OCI-LY1 (cell line): ENCODE measurements around the gene SYNGR4.

Experiments
- H2AFZ ChIP-seq: fragments of 200-600 bp; sonication (generic), shearing (Covaris generic); 2 replicates; pipeline ENCODE4 v1.6.0; 2014; ENCODE audit warnings: antibody characterized with exemption, mild to moderate bottlenecking, low read length
- H3F3A ChIP-seq: fragments of 200-600 bp; sonication (generic), shearing (Covaris generic); 2 replicates; pipeline ENCODE4 v1.6.0; 2014; ENCODE audit warnings: mild to moderate bottlenecking, antibody characterized with exemption, low read length, moderate library complexity; ENCODE audit not compliant: insufficient read depth
- H3K27ac ChIP-seq: fragments of 200-600 bp; sonication (generic); 2 replicates; pipeline ENCODE4 v1.5.1; 2014; ENCODE audit warnings: low read length, mixed run types, mild to moderate bottlenecking, low read depth; ENCODE audit not compliant: poor library complexity, severe bottlenecking
- H3K27me3 ChIP-seq: fragments of 200-600 bp; sonication (generic); 2 replicates; pipeline ENCODE4 v1.6.0; 2014; ENCODE audit warnings: antibody characterized with exemption, mild to moderate bottlenecking, low read length, moderate library complexity; ENCODE audit not compliant: insufficient read depth
- H3K36me3 ChIP-seq: fragments of 200-600 bp; sonication (generic); 2 replicates; pipeline ENCODE4 v1.6.1; 2014; ENCODE audit warnings: mild to moderate bottlenecking, antibody characterized with exemption, low read length, moderate library complexity, mixed read lengths; ENCODE audit not compliant: insufficient read depth
- H3K4me1 ChIP-seq: fragments of 200-600 bp; sonication (generic); 2 replicates; pipeline ENCODE4 v1.5.1; 2014; ENCODE audit warnings: mild to moderate bottlenecking, low read length, moderate library complexity; ENCODE audit not compliant: insufficient read depth, severe bottlenecking
- H3K4me2 ChIP-seq: fragments of 200-600 bp; sonication (generic), shearing (Covaris generic); 2 replicates; pipeline ENCODE4 v1.6.1; 2014; ENCODE audit warnings: low read length
- H3K4me3 ChIP-seq: fragments of 200-600 bp; sonication (generic); 2 replicates; pipeline ENCODE4 v1.5.1; 2014; ENCODE audit warnings: low read length, low read depth, mild to moderate bottlenecking, mixed read lengths; ENCODE audit not compliant: poor library complexity, severe bottlenecking
- H3K79me2 ChIP-seq: fragments of 200-600 bp; shearing (Covaris generic); 2 replicates; pipeline ENCODE4 v1.6.1; 2016; ENCODE audit warnings: mixed run types, low read length, mixed read lengths; ENCODE audit not compliant: insufficient read depth
- H3K9ac ChIP-seq: fragments of 200-600 bp; sonication (generic), shearing (Covaris generic); 2 replicates; pipeline ENCODE4 v1.6.1; 2014; ENCODE audit warnings: mild to moderate bottlenecking, low read length, mixed read lengths
- H3K9me2 ChIP-seq: fragments of 200-600 bp; sonication (generic), shearing (Covaris generic); 2 replicates; pipeline ENCODE4 v1.6.1; 2014; ENCODE audit warnings: low read depth, mild to moderate bottlenecking, low read length, mixed read lengths
- H3K9me3 ChIP-seq: fragments of 200-600 bp; shearing (Covaris generic); 2 replicates; pipeline ENCODE4 v1.6.1; 2014; ENCODE audit warnings: low read length, mixed read lengths
- H4K20me1 ChIP-seq: fragments of 200-600 bp; sonication (generic), shearing (Covaris generic); 2 replicates; pipeline ENCODE4 v1.6.0; 2016; ENCODE audit warnings: mild to moderate bottlenecking, low read length; ENCODE audit not compliant: insufficient read depth
- EZH2 ChIP-seq: fragments of 200-600 bp; sonication (generic), shearing (Covaris generic); IDR thresholded peaks from 2 replicates; pipeline ENCODE4 v1.8.0; 2017; ENCODE audit warnings: borderline replicate concordance, mixed run types, mild to moderate bottlenecking, antibody characterized with exemption, low read length, moderate library complexity, mixed read lengths
- TF ChIP-seq, protein P1 (sequence below): fragments of 200-600 bp; sonication (generic), shearing (Covaris generic); IDR thresholded peaks from 2 replicates; pipeline ENCODE4 v1.5.1; 2017; ENCODE audit warnings: mild to moderate bottlenecking, antibody characterized with exemption, low read length, moderate library complexity, mixed read lengths

Gene SYNGR4

DNA sequence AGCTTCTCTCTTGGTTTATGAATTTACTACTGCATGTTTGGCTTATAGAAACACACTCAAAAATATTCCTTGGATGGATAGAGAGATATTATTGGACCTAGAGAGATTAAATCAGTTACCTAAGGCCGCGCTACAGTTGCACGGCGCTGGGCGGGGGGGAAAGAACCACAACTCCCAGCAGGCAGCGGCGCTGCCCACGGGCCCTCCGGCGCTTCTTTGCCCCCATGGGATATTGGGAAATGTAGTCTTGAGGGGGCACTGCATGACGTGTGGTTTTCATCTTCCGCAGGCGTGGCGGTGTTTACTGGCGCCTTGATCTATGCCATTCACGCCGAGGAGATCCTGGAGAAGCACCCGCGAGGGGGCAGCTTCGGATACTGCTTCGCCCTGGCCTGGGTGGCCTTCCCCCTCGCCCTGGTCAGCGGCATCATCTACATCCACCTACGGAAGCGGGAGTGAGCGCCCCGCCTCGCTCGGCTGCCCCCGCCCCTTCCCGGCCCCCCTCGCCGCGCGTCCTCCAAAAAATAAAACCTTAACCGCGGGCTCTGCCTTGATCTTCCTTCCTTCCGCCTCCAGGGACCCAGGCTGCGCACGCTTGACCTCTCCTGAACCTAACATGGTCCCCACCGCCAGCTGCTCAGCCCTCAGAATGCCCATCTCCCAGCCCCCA, 34.0 kb upstream of the SYNGR4 start:
- Histone ChIP-seq H3K36me3 (no peaks in the 10 kb centered on the region), H3K9ac (peak overlapping the region; percentile 81), H3K4me1 (peaks cover 58% of the 10 kb centered on the region), H2AFZ (no peak overlapping the region), H3K4me3 (peak overlapping the region; percentile 61), H3K27ac (peak overlapping the region; percentile 94), H3F3A (no peaks in the 10 kb centered on the region), H3K4me2 (peak overlapping the region; percentile 83), H3K79me2 (no peaks in the 10 kb centered on the region), H3K9me2 (no peaks in the 10 kb centered on the region), H4K20me1 (no peaks in the 10 kb centered on the region), H3K27me3 (no peaks in the 10 kb centered on the region), H3K9me3 (no peaks in the 10 kb centered on the region)
- no peak for TF ChIP-seq EZH2
- TF ChIP-seq, protein P1, sequence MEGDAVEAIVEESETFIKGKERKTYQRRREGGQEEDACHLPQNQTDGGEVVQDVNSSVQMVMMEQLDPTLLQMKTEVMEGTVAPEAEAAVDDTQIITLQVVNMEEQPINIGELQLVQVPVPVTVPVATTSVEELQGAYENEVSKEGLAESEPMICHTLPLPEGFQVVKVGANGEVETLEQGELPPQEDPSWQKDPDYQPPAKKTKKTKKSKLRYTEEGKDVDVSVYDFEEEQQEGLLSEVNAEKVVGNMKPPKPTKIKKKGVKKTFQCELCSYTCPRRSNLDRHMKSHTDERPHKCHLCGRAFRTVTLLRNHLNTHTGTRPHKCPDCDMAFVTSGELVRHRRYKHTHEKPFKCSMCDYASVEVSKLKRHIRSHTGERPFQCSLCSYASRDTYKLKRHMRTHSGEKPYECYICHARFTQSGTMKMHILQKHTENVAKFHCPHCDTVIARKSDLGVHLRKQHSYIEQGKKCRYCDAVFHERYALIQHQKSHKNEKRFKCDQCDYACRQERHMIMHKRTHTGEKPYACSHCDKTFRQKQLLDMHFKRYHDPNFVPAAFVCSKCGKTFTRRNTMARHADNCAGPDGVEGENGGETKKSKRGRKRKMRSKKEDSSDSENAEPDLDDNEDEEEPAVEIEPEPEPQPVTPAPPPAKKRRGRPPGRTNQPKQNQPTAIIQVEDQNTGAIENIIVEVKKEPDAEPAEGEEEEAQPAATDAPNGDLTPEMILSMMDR, result no peak

DNA sequence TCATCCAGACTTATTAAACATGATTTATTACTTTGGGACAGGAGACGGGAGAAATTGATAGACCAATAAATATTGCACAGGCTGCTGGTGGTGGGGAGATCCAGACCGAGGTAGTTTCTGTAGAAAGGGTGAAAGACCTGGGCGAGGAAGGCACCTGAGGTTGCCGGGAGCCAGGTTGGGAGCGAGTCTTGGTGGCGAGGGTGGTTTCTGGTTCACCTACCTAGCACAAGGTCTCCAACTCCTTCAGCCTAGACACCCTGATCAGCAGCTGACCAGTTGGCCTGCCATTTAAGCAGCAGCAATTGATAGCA, 31.9 kb upstream of the SYNGR4 start:
- no peak overlapping the region for H2AFZ ChIP-seq
- peaks cover 47% of the 10 kb centered on the region for H3K4me1 ChIP-seq
- H3K27ac ChIP-seq, result peak overlapping the region; percentile 94

DNA sequence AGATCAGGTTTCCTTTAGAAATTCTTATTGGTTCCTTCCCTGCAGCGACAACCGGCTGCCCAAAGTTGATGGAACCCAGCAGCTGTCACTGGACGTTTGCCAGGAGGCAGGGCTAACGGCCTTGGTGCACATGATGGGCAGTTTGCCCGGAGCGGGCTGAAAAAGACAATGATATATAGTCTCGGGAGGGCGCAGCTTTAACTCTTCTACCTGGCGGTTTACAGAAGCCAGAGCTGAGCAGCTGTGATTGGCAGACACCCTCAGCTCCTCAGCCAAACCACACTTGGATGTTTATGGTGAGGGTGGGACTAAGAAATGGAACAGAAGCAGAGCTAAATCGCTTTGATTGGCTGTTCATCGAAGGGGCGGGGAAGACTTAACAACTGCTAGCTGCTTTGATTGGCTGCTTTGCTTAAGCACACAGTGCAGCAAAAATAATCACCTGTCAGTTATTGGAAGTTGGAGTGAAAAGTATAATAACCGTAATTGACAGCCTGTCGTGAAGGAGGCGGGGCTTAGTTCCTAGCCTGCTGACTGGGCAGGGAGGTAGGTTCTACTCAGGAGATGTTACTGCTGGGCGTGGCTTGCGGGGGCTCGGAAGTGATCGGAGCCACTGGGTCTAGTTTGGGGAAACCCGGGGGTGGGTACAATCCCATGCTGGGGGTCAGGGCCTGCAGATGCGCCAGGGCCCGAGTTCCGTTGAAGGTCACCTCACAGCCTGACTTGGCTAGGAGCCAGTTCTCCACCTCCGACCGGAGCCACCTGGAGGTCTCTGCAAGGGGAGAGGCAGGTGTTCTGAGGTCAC, 31.3 kb upstream of the SYNGR4 start:
- Histone ChIP-seq H4K20me1 (no peaks in the 10 kb centered on the region), H2AFZ (no peak overlapping the region), H3F3A (no peaks in the 10 kb centered on the region), H3K27me3 (no peaks in the 10 kb centered on the region), H3K9me2 (no peaks in the 10 kb centered on the region), H3K4me3 (peak overlapping the region; percentile 65), H3K9me3 (no peaks in the 10 kb centered on the region), H3K9ac (peak overlapping the region; percentile 71), H3K36me3 (no peaks in the 10 kb centered on the region), H3K79me2 (no peaks in the 10 kb centered on the region), H3K27ac (peak overlapping the region; percentile 94), H3K4me1 (peaks cover 47% of the 10 kb centered on the region), H3K4me2 (peak overlapping the region; percentile 77)
- TF ChIP-seq EZH2, result no peak
- TF ChIP-seq, protein P1, result no peak

More for the DNA sequence above, 31.9 kb upstream of the SYNGR4 start:
- Histone ChIP-seq H3K9me2 (no peaks in the 10 kb centered on the region), H3K79me2 (no peaks in the 10 kb centered on the region), H3K4me2 (peak overlapping the region; percentile 77), H3F3A (no peaks in the 10 kb centered on the region), H3K9ac (peak overlapping the region; percentile 63), H3K36me3 (no peaks in the 10 kb centered on the region), H4K20me1 (no peaks in the 10 kb centered on the region), H3K9me3 (no peaks in the 10 kb centered on the region), H3K4me3 (peak overlapping the region; percentile 65), H3K27me3 (no peaks in the 10 kb centered on the region)
- TF ChIP-seq EZH2, result no peak
- TF ChIP-seq, protein P1, result no peak
